Omental fat pad (tissue), 4 donors: ENCODE results near the gene GMDS. TPM values are rescaled to one million over a fixed set of nuclear protein-coding genes. Genes with fewer than 3 reads are reported as not detected.

Source experiments
- ATAC-seq: fragments of 150-250 bp; one replicate; pipeline ENCODE4 v1.9.1; 2016; ENCODE audit warnings: mild to moderate bottlenecking, moderate library complexity; ENCODE audit not compliant: low FRiP score
- DNase-seq: peaks from one replicate; pipeline ENCODE4 v3.0.0-alpha.2; 2019; ENCODE audit warnings: low spot score
- CTCF ChIP-seq, 3 donors: fragments of 450-650 bp; IDR thresholded peaks; one replicate each; pipeline ENCODE4 v1.5.1; 2016 to 2017; ENCODE audit warnings: antibody characterized with exemption in 3 of 3, mild to moderate bottlenecking in 3 of 3, moderate library complexity in 2 of 3
- total RNA-seq, 4 donors: library from RNA; depleted of rRNA; stranded (reverse); fragments of >200 nt; gene quantifications; one replicate each; pipeline ENCODE4 v1.1.0, GENCODE V29; 2016

The GMDS gene
- total RNA-seq, 4 donors from 2014 or later = 5.6 to 20.6 (median 10.7) TPM

GRCh38 chr6:1640476-1640875 is 604.9 kb downstream of the GMDS start:
- TF ChIP-seq CTCF (IDR thresholded peaks at IDR 0.05) = no peak
- no peak for DNase-seq
- ATAC-seq = no peak

GRCh38 chr6:1639430-1639829 is 606.0 kb downstream of the GMDS start:
- DNase-seq (no peak), ATAC-seq (no peak)
- TF ChIP-seq CTCF (IDR thresholded peaks at IDR 0.05) = no peak

- DNase-seq (no peak), ATAC-seq (no peak)
- no peak for TF ChIP-seq CTCF (IDR thresholded peaks at IDR 0.05)
These were observed 608.2 kb downstream of the GMDS start for GRCh38 chr6:1636971-1637871.

- TF ChIP-seq CTCF (IDR thresholded peaks at IDR 0.05) = no peak
- ATAC-seq (no peak), DNase-seq (no peak)
These were observed 609.1 kb downstream of the GMDS start for GRCh38 chr6:1636272-1636825.

- no peak for ATAC-seq
- TF ChIP-seq CTCF (IDR thresholded peaks at IDR 0.05) = no peak
These were observed 609.9 kb downstream of the GMDS start for GRCh38 chr6:1635305-1636010.

GRCh38 chr6:1634081-1634480 is 611.3 kb downstream of the GMDS start:
- ATAC-seq = no peak
- no peak for TF ChIP-seq CTCF (IDR thresholded peaks at IDR 0.05)
- no peak for DNase-seq

More at GRCh38 chr6:1635305-1636010, 609.9 kb downstream of the GMDS start:
- DNase-seq = no peak
